CD4-positive, alpha-beta T cell treated with Interleukin-6 for 4 hours (primary cell): ENCODE measurements around the gene ABCG4.

Experiments used
- DNase-seq: peaks from one replicate; pipeline ENCODE4 v3.0.0-alpha.2; 2020; ENCODE audit warnings: mixed read lengths

The ABCG4 gene

DNA sequence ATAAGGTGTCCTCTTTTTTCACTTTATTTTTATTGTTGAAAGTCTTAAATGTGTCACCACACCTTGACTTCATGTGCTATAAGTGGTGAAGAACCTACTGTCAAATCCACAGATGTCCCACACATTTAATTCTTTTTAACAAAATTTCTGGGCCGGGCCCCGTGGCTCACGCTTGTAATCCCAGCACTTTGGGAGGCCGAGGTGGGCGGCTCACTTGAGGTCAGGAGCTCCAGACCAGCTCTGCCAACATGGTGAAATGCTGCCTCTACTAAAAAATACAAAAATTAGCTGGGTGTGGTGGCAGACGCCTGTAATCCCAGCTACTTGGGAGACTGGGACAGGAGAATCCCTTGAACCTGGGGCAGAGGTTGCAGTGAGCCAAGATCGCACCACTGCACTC is 60.3 kb downstream of the ABCG4 start:
- no peak for DNase-seq

DNA sequence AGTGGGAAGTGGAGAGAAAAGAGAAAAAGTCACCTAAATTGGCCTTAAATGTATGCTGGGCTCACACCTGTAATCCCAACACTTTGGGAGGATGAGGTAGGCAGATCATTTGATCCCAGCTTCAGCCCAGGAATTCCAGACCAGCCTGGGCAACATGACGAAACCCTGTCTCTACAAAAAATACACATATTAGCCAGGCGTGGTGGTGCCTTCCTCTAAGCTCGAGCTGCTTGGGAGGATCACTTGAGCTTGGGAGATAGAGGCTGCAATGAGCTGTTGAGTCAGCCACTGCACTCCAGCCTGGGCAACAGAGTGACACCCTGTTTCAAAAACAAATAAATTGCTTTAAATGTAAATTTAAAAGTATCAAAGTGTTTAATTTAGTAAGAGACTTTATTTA is 61.2 kb downstream of the ABCG4 start:
- DNase-seq = no peak
